HG03135 (cell line): ENCODE measurements around the gene LRRC36.
A peak's percentile ranks its signal among the peaks of the same experiment; 100 is the strongest.

Experiments
- ATAC-seq: cut with Tn5 transposase; IDR thresholded peaks from one replicate; pipeline ENCODE4 v1.9.1; 2021; ENCODE audit warnings: mild to moderate bottlenecking, moderate library complexity; ENCODE audit not compliant: unreplicated experiment

The LRRC36 gene

DNA sequence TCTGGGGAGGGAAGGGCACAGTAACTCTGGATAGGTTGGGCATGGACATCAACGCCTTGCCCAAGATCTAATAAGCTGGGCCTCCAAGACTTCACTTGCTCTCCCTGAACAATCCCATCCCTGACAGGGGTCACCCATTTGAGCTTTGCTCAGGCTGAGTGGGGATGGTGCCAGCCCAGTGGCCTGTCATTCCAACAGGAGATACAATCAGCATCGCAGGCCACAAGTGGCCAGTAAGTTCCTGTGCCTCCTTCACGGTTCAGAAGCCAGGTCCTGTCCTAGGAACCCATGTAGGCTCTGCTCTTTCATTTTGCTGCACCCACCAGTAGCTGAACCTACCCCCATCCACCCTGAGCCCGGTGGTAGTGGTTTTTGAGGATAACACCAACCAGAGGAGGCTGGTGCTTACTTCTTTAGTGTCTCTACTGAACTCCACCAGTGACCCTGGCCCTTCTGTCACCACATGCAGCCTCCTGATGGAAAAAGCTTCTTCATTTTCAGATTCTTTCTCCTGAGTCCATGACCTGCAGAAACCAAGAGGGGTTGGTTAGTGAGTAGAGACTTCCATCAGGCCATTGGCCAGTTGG lies 32.4 kb upstream of the LRRC36 start:
- ATAC-seq = no peak

- ATAC-seq = no peak
Measured at GRCh38 chr16:67294938-67295361, 31.7 kb upstream of the LRRC36 start.

DNA sequence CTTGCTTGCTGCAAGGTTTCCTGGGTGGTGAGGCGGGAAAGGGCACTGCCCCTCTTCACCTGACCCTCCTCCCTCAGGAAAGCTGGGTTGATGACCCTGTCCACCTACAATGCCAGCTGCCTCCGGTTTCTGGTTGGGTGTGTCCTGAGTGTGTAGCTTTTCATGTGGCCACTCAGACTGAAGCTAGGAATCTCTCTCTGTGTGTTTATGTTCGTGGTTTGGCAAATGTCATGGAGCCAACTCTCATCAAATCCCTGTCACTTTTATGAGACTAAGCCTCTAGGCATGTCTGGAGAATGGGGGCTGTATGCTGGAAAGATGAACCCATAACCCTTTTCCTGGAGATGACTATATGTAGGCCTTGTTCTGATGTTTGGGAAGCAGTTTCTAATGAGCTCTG lies 30.2 kb upstream of the LRRC36 start:
- ATAC-seq = no peak

GRCh38 chr16:67298277-67298676 lies 28.3 kb upstream of the LRRC36 start:
- no peak for ATAC-seq

DNA sequence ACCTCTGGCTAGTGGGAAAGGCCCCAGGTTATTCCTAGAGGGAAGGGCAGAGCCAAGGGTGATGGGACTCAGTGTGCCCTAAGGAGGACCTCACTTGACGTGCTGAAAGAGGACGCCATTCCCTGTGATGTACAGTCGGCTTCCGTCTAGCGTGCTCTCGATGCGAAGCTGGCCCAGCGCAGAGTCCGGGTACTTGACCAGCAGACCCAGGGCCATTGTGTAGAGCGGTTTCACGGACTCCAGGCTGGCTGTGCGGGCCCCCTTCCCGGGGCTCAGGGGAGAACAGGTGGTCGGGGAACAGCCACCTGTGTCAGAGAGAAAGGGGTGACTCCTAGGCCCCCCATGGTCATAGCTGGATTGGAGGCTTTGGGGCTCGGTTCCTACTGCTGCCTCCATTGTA lies 27.3 kb upstream of the LRRC36 start:
- no peak for ATAC-seq

- ATAC-seq = no peak
Measured at GRCh38 chr16:67301080-67301782, 25.4 kb upstream of the LRRC36 start.

GRCh38 chr16:67302076-67302475 lies 24.5 kb upstream of the LRRC36 start:
- ATAC-seq = no peak

DNA sequence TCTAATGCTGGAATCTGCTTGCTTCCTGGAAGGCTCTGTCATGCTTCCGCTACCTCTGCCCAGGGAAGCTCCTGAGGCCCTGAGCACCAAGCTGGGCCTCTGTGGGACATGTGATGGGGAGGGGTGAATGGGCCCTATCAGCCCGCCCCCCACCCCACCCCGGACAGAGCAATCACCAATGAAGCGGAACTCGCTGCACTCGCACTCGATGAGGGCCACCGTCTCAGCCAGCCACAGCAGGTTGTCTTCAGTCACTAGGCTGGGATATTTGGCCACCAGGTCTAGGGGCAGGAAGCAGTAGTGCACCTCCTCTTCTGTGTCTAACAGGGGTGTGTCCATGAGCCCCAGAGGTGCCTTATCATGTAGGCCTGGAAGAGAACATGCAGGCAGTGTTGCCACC lies 23.6 kb upstream of the LRRC36 start:
- ATAC-seq = no peak

DNA sequence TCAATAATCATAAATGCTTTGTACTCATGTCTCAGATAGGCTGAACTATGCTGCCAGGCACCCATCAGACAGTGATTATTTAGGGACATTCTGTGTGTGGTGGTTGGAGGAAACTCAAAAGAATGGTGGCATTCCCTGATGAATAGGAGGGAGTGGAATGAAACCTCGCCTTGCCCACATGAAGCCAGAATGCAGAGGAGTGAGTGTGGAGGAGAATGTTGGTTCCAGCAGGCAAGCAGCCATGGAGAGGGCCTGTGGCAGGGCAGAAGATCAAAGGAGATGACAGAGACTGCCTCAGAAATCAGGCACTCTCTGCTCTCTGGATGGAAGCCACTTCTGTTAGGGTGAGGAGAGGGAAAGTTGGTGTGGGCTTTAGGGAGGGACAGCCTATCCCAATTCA lies 22.6 kb upstream of the LRRC36 start:
- ATAC-seq = no peak

- no peak for ATAC-seq
Measured at GRCh38 chr16:67305216-67306071, 21.2 kb upstream of the LRRC36 start.

DNA sequence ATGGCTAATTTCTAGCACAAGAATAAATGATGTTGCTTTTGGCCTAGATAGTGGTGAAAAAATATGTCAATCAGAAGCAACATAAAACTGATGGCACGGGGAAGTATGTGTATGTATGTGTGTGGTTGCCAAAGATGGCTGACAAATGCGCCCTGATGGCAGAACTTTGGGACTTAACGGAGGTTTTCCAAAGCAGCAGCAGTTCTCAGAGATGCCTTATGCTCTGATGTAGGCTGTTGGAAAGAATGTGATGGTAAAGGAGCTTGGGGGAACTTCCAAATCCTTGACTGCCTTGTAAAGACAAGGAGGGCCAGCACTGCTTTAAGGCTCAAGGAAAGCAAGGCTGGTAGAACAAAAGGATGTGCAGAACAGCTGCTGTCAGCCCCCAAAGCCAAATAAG lies 16.1 kb upstream of the LRRC36 start:
- no peak for ATAC-seq

- ATAC-seq = peak; percentile 62
Measured at GRCh38 chr16:67311607-67312488, 14.8 kb upstream of the LRRC36 start.

DNA sequence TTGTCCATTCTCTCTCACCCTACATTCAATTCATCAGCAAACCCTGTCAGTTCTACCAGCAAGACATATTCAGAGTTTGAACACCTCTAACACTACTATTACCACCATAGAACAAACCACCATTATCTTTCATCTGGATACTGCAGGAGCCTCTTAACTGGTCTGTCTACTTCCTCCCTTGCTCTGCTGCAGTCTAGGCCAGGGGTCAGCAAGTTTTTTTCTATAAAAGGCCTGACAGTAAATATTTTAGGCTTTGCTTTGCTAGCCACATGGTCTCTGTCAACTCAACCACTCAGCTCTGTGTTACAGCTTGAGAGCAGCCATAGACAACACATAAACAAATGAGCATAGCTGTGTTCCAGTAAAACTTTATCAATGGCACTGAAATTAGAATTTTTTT lies 13.9 kb upstream of the LRRC36 start:
- ATAC-seq = no peak

GRCh38 chr16:67317853-67318252 lies 8.8 kb upstream of the LRRC36 start:
- ATAC-seq = no peak

DNA sequence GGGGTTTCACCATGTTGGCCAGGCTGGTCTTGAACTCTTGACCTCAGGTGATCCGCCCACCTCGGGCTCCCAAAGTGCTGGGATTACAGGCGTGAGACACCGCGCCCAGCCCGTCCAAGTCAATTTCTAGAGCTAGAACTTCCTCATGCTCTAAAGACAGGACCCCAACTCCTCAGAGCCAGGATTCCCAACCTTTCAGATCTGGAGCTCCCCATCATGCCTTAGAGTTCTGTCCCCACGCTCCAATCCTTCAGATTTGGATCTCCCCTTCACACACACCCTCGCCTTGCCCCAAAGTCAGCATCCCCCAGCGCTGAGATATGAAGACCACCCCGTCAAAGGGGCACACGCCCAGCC lies 522 bp upstream of the LRRC36 start:
- ATAC-seq = no peak

- ATAC-seq = no peak
Measured at GRCh38 chr16:67327743-67328142, 1.1 kb downstream of the LRRC36 start.

- no peak for ATAC-seq
Measured at GRCh38 chr16:67329901-67330300, 3.3 kb downstream of the LRRC36 start.

DNA sequence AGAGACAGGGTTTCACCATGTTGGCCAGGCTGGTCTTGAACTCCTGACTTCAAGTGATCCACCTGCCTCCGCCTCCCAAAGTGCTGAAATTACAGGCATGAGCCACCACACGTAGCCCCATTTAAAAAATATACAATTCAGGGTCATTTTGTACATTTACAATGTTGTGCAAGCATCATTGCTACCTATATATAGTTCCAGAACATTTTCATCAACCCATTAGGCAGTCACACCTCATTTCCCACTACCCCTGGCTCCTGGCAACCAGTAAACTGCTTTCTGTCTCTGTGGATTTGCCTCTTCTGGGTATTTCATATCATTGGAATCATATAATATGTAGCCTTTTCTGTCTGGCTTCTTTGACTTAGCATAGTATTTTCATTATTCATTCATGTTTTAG lies 6.7 kb downstream of the LRRC36 start:
- ATAC-seq = no peak

- ATAC-seq = no peak
Measured at GRCh38 chr16:67336116-67336515, 9.5 kb downstream of the LRRC36 start.

DNA sequence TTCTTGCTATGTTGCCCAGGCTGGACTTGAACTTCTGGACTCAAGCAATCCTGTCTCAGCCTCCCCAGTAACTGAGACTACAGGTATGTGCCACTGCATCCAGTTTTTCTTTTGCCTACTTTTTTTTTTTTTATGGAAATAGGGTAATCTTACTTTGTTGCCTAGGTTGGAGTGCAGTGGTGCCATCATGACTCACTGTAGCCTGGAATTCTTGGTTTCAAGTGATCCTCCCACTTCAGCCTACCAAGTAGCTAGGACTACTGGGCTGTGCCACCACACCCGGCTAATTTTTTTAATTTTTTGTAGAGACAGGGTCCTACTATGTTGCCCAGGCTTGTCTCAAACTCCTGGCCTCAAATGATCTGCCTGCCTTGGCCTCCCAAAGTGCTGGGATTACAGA lies 10.0 kb downstream of the LRRC36 start:
- ATAC-seq = no peak

DNA sequence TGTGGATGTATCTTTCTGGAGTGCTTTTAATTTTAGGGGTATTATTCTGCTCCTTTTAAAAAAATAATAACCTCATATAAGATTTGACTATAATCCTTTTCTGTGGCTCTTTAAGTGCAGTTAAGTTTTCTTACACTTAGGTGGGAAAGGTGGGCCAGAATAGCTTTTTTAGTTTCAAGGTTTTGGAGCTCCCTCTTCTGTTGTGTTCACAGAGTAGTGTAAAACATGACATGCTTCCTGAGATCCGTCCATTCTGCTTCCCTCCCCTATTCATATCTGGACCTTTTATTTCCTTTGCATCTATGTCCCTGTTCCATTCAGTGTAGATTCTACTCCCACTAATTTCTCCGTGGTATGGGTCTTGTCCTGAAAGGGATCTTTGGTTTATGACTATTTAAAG lies 12.8 kb downstream of the LRRC36 start:
- ATAC-seq = no peak
